Measurements from ENCODE around the gene KLHL2.
A peak's percentile ranks its signal among the peaks of the same experiment; 100 is the strongest.
"Not testable (repeated sequence)": the region's sequence is repeated elsewhere in the genome, so short reads cannot be mapped to it uniquely, and the experiment has no call there.

KLHL2 gene

GRCh38 chr4:165201806-165202205, 5.6 kb upstream of the KLHL2 start:
- Histone ChIP-seq H3K4me3 (ENCODE audit: low read depth, low read length) (no peak overlapping the region), H3K27me3 (ENCODE audit: control insufficient read depth, insufficient read depth, low read length) (peaks cover 6% of the 10 kb centered on the region; the same call in 1 of the 2 replicates), H3K9me3 (ENCODE audit: control insufficient read depth, insufficient read depth, low read depth, low read length) (no peaks in the 10 kb centered on the region), H3K9ac (ENCODE audit: low read length) (no peak overlapping the region), H3K4me1 (ENCODE audit: control insufficient read depth, insufficient read depth, low read length) (peaks cover 22% of the 10 kb centered on the region), H3K27ac (ENCODE audit: low read depth, low read length) (no peak overlapping the region), H3K36me3 (ENCODE audit: control insufficient read depth, insufficient read depth, low read length) (no peaks in the 10 kb centered on the region)

GRCh38 chr4:165203541-165204461, 3.6 kb upstream of the KLHL2 start:
- no peak overlapping the region for H3K27ac ChIP-seq (ENCODE audit: low read depth, low read length)
- no peaks in the 10 kb centered on the region for H3K36me3 ChIP-seq (ENCODE audit: control insufficient read depth, insufficient read depth, low read length)
- H3K9me3 ChIP-seq (ENCODE audit: control insufficient read depth, insufficient read depth, low read depth, low read length): no peaks in the 10 kb centered on the region
- H3K9ac ChIP-seq (ENCODE audit: low read length): no peak overlapping the region
- peaks cover 24% of the 10 kb centered on the region for H3K4me1 ChIP-seq (ENCODE audit: control insufficient read depth, insufficient read depth, low read length)
- peaks cover 20% of the 10 kb centered on the region for H3K27me3 ChIP-seq (ENCODE audit: control insufficient read depth, insufficient read depth, low read length)
- H3K4me3 ChIP-seq (ENCODE audit: low read depth, low read length): no peak overlapping the region

- Histone ChIP-seq H3K27ac (ENCODE audit: low read depth, low read length) (no peak overlapping the region), H3K9ac (ENCODE audit: low read length) (no peak overlapping the region), H3K27me3 (ENCODE audit: control insufficient read depth, insufficient read depth, low read length) (peaks cover 25% of the 10 kb centered on the region), H3K9me3 (ENCODE audit: control insufficient read depth, insufficient read depth, low read depth, low read length) (no peaks in the 10 kb centered on the region), H3K36me3 (ENCODE audit: control insufficient read depth, insufficient read depth, low read length) (no peaks in the 10 kb centered on the region), H3K4me1 (ENCODE audit: control insufficient read depth, insufficient read depth, low read length) (peaks cover 24% of the 10 kb centered on the region), H3K4me3 (ENCODE audit: low read depth, low read length) (no peak overlapping the region)
These were observed 2.9 kb upstream of the KLHL2 start for GRCh38 chr4:165204462-165204830.

GRCh38 chr4:165207016-165207430, 338 bp upstream of the KLHL2 start:
- Histone ChIP-seq H3K27ac (ENCODE audit: low read depth, low read length) (no peak overlapping the region), H3K9ac (ENCODE audit: low read length) (peak overlapping the region; percentile 27), H3K9me3 (ENCODE audit: control insufficient read depth, insufficient read depth, low read depth, low read length) (no peaks in the 10 kb centered on the region), H3K4me3 (ENCODE audit: low read depth, low read length) (peak overlapping the region; percentile 79), H3K27me3 (ENCODE audit: control insufficient read depth, insufficient read depth, low read length) (peaks cover 25% of the 10 kb centered on the region), H3K36me3 (ENCODE audit: control insufficient read depth, insufficient read depth, low read length) (no peaks in the 10 kb centered on the region), H3K4me1 (ENCODE audit: control insufficient read depth, insufficient read depth, low read length) (peaks cover 34% of the 10 kb centered on the region)

GRCh38 chr4:165208221-165208652, 876 bp downstream of the KLHL2 start:
- Histone ChIP-seq H3K4me3 (ENCODE audit: low read depth, low read length) (peak overlapping the region; percentile 79), H3K27ac (ENCODE audit: low read depth, low read length) (no peak overlapping the region), H3K9me3 (ENCODE audit: control insufficient read depth, insufficient read depth, low read depth, low read length) (no peaks in the 10 kb centered on the region), H3K9ac (ENCODE audit: low read length) (peak overlapping the region; percentile 77), H3K4me1 (ENCODE audit: control insufficient read depth, insufficient read depth, low read length) (peaks cover 34% of the 10 kb centered on the region), H3K36me3 (ENCODE audit: control insufficient read depth, insufficient read depth, low read length) (no peaks in the 10 kb centered on the region), H3K27me3 (ENCODE audit: control insufficient read depth, insufficient read depth, low read length) (peaks cover 25% of the 10 kb centered on the region)

- Histone ChIP-seq H3K27me3 (ENCODE audit: control insufficient read depth, insufficient read depth, low read length) (peaks cover 25% of the 10 kb centered on the region), H3K9me3 (ENCODE audit: control insufficient read depth, insufficient read depth, low read depth, low read length) (no peaks in the 10 kb centered on the region), H3K27ac (ENCODE audit: low read depth, low read length) (no peak overlapping the region), H3K4me1 (ENCODE audit: control insufficient read depth, insufficient read depth, low read length) (peaks cover 34% of the 10 kb centered on the region), H3K4me3 (ENCODE audit: low read depth, low read length) (peak overlapping the region; percentile 79; the same call in 1 of the 2 replicates), H3K9ac (ENCODE audit: low read length) (no peak overlapping the region), H3K36me3 (ENCODE audit: control insufficient read depth, insufficient read depth, low read length) (no peaks in the 10 kb centered on the region)
These were observed 1.5 kb downstream of the KLHL2 start for GRCh38 chr4:165208741-165209388.

- no peak overlapping the region for H3K9ac ChIP-seq (ENCODE audit: low read length)
- H3K4me1 ChIP-seq (ENCODE audit: control insufficient read depth, insufficient read depth, low read length): peaks cover 31% of the 10 kb centered on the region
- H3K27me3 ChIP-seq (ENCODE audit: control insufficient read depth, insufficient read depth, low read length): peaks cover 25% of the 10 kb centered on the region
- no peaks in the 10 kb centered on the region for H3K9me3 ChIP-seq (ENCODE audit: control insufficient read depth, insufficient read depth, low read depth, low read length)
- no peaks in the 10 kb centered on the region for H3K36me3 ChIP-seq (ENCODE audit: control insufficient read depth, insufficient read depth, low read length)
- no peak overlapping the region for H3K27ac ChIP-seq (ENCODE audit: low read depth, low read length)
- no peak overlapping the region for H3K4me3 ChIP-seq (ENCODE audit: low read depth, low read length)
These were observed 2.4 kb downstream of the KLHL2 start for GRCh38 chr4:165209796-165210195.

- no peak overlapping the region for H3K9ac ChIP-seq (ENCODE audit: low read length)
- peaks cover 26% of the 10 kb centered on the region for H3K4me1 ChIP-seq (ENCODE audit: control insufficient read depth, insufficient read depth, low read length)
These were observed 3.2 kb downstream of the KLHL2 start for GRCh38 chr4:165210566-165210965.

GRCh38 chr4:165212647-165213046, 5.3 kb downstream of the KLHL2 start:
- not testable (repeated sequence) for H3K4me3 ChIP-seq (ENCODE audit: low read depth, low read length); H3K9ac ChIP-seq (ENCODE audit: low read length); H3K27ac ChIP-seq (ENCODE audit: low read depth, low read length); H3K9me3 ChIP-seq (ENCODE audit: control insufficient read depth, insufficient read depth, low read depth, low read length); H3K36me3 ChIP-seq (ENCODE audit: control insufficient read depth, insufficient read depth, low read length)
- Histone ChIP-seq H3K27me3 (ENCODE audit: control insufficient read depth, insufficient read depth, low read length) (peaks cover 16% of the 10 kb centered on the region), H3K4me1 (ENCODE audit: control insufficient read depth, insufficient read depth, low read length) (peaks cover 17% of the 10 kb centered on the region)

More at GRCh38 chr4:165210566-165210965, 3.2 kb downstream of the KLHL2 start:
- no peak overlapping the region for H3K27ac ChIP-seq (ENCODE audit: low read depth, low read length)
- no peak overlapping the region for H3K4me3 ChIP-seq (ENCODE audit: low read depth, low read length)
- peaks cover 25% of the 10 kb centered on the region for H3K27me3 ChIP-seq (ENCODE audit: control insufficient read depth, insufficient read depth, low read length)
- no peaks in the 10 kb centered on the region for H3K36me3 ChIP-seq (ENCODE audit: control insufficient read depth, insufficient read depth, low read length)
- H3K9me3 ChIP-seq (ENCODE audit: control insufficient read depth, insufficient read depth, low read depth, low read length): no peaks in the 10 kb centered on the region

GRCh38 chr4:165213404-165213803, 6.0 kb downstream of the KLHL2 start:
- H3K27me3 ChIP-seq (ENCODE audit: control insufficient read depth, insufficient read depth, low read length); H3K9ac ChIP-seq (ENCODE audit: low read length); H3K27ac ChIP-seq (ENCODE audit: low read depth, low read length); H3K9me3 ChIP-seq (ENCODE audit: control insufficient read depth, insufficient read depth, low read depth, low read length); H3K36me3 ChIP-seq (ENCODE audit: control insufficient read depth, insufficient read depth, low read length); H3K4me3 ChIP-seq (ENCODE audit: low read depth, low read length): not testable (repeated sequence)
- peaks cover 17% of the 10 kb centered on the region for H3K4me1 ChIP-seq (ENCODE audit: control insufficient read depth, insufficient read depth, low read length)

Measured in HUES6 (cell line).